Measurements from ENCODE around the gene MBOAT7.
"Not testable (repeated sequence)": the region's sequence is repeated elsewhere in the genome, so short reads cannot be mapped to it uniquely, and the experiment has no call there.

The MBOAT7 gene

DNA sequence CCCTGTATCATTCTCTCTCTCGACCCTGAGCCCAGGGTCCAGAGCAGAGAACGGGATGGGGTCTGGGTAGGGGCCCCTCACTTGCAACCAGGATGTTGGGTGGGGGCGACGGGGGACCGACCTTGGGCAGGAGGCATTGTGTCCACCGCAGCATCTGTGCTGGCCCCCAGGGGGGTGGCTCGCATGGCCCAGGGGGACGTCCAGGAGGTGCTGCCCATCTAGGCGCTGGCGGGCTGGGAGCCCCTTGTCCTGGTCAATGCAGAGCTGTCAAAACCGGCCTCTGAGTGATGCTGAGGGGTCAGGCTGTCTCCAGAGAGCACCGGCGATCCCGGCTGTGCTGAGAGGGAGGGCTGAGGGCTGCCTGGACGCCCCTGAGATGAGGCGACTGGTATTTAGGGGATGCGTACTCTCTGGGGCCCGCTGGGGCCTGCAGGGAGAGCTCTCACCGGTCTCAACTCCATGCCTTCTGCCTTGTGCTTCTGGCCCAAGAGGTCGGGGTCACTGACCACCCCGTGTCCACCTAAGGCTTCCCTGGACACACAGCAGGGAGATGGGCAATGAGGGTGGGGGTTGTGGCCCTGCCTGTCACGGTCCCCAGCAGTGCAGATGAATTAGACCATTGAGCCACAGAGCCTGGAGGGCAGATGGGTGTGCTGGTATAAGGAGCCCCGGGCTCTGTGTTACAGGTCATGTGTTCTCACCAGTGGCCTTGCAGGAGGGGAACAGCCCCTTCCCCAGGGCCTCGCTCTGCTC, 19.9 kb upstream of the MBOAT7 start:
- no peak for DNase-seq

DNA sequence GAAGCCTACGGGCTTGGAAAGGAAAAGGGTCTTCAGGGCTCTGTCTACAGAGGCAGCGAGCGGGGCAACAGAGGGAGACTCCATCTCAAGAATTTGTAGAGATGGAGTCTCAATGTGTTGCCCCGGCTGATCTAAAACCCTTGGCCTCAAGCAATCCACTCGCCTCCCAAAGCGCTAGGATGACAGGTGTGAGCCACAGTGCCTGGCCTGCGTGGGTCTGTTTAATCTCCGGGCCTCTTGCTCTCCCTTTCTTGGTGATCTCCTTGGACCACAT, 19.3 kb upstream of the MBOAT7 start:
- no peak for DNase-seq

DNA sequence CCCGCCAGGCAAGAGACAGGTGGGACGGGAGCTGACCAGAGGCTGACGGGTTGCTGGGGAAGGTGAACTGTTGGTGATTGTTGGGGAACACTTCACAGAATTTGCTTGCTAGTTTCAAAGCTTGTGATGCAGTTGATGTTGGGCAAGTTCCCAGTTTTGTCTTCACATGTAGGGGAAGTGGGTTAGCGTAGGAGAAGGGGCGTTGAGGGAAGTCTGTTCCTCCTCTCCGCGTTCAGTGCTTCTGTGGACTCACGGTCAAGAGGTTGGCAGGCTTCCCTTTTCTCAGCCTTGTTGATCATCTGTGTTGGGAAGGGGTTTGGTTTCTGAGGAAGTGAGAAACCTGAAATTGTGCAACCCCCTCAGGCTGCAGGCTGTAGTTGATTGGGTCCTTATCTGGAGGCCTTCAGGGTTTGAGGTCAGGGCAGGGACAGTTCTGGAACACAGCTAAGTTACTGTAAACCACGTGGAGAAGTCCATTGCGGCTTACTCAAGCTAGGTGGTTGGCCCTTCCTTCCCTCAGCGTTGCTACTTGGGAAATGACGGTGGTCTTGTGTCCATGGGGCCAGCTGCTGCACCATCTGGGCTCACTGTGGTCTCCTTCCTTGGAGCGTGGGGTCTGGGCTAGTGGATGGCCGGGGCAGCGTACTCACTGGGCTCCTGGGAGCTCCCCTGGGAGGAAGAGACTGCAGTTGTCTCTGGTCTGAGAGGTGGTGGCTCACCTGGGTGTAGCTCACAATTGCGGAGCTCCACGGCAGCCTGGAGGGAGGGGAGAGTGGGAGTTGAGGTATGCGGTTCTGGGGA, 18.8 kb upstream of the MBOAT7 start:
- no peak for DNase-seq

DNA sequence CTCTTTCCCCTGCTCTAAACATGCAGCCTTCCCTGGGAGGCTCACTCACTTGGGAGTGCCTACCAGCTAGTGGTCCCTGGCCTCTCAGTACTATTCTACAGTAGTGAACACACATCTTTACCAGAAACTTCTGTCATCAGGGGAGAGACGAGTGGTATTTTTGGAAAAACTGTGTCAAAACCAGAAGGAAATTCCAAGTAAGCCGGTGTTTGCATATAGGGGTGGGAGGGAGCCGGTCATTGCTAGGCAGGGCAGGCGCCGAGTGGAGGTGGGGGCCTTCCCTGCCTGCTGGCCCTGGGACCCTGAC, 18.2 kb upstream of the MBOAT7 start:
- no peak for DNase-seq

DNA sequence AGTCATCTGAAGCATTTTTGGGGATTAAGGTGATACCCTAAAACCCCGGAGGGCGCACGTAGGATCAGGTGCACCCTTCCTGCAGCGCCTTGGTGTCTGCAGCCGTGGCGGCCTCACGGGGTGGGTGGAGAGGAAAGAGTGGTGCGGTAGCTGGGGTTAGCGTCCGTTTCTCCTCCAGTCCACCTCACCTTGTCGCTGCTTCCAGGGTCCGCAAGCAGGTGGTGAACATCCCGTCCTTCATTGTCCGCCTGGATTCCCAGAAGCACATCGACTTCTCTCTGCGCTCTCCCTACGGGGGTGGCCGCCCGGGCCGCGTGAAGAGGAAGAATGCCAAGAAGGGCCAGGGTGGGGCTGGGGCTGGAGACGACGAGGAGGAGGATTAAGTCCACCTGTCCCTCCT, 17.8 kb upstream of the MBOAT7 start:
- DNase-seq, result not testable (repeated sequence)

DNA sequence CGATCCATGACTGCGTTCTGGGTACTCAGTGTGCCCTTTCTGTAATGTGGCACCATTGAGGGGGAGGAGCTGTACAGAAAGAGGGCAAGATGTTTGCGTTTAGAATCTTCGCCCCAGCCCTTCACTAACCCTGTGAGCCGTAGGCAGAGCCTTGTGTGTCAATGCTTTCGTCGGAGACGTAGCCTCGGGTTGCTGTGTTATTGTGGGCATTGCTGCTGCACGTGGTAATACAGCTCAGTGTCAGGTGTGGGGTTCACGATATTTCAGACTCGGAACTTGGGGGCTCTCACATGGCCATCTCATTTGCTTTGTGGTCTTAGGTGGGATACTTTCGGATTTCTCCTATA, 17.4 kb upstream of the MBOAT7 start:
- no peak for DNase-seq

DNA sequence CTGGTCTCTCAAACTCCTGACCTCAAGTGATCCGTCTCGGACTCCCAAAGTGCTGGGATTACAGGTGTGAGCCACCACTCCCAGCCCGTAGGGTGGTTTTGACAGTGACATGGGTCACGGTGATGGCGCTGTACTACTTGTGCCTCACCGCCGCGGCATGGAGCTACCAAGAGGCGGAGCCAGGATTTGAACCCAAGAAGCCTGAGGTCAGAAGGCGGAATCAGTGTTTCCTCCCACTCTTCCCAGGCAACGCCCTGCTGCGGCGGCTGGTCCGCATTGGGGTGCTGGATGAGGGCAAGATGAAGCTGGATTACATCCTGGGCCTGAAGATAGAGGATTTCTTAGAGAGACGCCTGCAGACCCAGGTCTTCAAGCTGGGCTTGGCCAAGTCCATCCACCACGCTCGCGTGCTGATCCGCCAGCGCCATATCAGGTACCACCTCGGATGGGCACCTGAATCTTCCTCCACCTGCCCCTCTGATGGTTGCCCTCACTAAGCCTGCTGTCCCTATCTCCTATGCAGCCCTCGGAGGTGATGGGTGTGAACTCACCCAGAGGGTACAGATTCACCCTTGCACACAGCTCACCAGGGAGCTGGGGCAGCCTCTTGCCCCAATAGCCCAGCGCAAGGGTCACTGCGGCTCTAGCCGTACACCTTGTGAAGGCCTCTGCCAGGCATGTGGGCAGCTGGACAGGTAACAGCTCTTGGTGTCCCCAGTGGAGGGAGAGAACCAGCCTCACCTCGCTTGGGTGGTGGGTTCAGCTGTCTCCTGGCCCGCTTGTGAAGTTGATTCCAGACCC, 16.9 kb upstream of the MBOAT7 start:
- no peak for DNase-seq

DNA sequence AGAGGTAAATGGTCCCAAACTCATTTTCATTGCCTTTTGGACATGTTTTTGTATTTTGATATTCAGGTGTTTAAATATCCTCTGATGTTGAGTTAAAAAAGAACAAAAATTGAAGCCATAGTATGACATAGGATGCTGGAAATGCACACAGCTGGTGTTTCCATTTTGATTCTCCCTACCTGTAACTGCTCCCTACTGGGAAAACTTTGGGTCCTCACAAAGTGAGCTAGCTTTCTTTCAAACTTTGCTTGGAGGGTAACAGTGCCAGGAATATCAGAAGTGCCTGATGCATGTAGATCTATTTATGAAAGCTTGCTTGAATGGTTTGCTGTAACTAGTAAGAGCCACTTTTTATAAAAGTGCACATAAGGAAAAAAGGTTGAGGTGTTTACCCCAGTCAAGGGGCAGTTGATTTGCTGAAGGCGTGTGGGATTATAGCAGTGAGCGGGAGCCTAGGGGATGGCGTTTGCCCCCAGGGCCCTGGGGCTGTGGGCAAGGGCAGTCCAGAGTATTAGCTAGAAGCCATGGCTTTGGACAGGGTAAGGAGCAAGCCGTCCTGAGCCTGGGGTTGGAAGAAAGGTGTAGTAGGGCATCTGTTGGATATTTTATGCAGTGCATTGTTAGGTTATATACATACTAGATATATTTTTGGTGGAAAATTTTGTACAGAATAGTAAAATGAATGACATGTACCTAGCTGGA, 15.5 kb upstream of the MBOAT7 start:
- no peak for DNase-seq

DNA sequence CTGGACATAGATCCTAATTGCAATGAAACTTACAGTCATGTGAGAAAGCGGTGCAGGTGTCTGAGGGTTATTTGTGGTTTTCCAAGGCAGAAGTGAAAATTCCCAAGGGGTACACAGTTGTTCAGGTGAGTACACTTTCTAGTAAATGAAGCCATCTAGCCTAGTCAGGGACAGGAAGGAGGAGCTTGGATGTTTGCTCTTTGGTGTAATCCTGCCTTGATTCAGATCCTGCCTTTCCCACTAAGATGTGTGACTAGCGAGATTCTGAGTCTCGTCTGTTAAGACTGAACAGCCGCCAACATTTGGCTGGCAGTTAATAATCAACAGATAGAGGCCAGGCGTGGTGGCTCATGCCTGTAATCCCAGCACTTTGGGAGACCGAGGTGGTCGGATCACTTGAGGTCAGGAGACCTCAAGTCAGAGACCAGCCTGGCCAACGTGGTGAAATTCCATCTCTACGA, 13.8 kb upstream of the MBOAT7 start:
- DNase-seq, result no peak

DNA sequence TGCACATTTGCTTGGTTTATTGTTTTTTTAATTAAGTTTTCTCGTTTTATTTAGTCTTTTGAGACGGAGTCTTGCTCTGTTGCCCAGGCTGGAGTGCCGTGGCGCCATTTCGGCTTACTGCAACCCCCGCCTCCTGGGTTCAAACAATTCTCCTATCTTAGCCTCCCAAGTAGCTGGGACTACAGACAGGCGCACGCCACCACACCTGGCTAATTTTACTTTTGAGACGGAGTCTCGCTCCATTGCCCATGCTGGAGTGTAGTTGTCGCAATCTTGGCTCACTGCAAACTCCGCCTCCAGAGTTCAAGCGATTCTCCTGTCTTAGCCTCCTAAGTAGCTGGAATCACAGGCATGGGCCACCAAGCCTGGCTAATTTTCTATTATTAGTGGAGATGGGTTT, 12.6 kb upstream of the MBOAT7 start:
- DNase-seq, result no peak

DNA sequence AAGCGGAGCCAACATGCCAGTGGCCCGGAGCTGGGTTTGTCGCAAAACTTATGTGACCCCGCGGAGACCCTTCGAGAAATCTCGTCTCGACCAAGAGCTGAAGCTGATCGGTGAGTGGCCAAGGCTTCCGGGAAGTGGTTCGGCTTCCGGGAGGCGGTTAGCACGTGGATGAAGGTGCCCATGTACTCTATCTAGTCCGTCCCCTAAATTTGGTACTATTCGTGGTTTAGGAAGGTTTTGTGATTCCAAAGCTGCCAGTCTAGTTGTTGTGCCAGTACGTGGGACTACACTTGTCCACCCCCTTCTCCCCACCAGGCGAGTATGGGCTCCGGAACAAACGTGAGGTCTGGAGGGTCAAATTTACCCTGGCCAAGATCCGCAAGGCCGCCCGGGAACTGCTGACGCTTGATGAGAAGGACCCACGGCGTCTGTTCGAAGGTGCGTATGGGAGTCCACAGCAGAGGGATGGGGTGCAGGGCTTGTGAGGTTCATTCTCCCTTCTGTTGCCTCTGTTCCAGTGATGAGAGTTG, 11.9 kb upstream of the MBOAT7 start:
- DNase-seq, result no peak

DNA sequence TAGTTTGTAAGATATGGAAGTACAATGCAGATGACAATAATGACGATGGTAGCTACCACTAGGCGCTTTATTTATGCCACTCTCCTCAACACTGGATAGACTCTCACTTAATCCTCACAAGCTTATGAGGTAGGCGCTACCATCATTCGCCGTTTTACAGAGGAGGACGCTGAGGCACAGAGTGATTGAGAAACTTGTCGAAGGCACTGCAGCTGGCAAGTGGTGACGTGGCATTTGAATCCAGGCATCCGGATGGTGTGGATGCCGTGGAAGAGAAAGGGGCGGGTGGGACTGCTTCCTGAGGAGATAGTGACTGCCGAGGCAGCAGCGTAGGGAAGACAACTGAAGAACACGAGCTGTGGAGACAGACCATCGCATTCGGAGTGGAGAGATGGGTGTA, 10.0 kb upstream of the MBOAT7 start:
- DNase-seq, result no peak

DNA sequence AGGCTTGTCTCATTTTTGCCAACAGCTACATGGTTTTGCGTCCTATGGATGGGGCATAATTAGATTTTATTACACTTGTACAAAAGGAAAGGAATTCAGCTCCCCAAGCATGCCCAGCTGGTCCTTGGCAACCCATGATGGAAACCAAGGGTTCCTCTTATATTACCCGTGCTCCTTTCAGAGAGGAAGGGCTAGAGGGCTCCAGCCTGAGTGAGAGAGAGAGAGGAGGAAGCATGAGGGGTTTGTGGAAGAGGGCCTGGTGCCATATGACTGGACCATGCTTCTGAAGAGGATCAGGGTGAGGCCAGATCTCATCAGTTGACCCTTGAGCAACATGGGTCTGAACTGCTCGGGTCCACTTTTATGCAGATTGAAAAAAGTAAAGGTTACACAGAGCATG, 7.7 kb upstream of the MBOAT7 start:
- DNase-seq, result no peak

DNA sequence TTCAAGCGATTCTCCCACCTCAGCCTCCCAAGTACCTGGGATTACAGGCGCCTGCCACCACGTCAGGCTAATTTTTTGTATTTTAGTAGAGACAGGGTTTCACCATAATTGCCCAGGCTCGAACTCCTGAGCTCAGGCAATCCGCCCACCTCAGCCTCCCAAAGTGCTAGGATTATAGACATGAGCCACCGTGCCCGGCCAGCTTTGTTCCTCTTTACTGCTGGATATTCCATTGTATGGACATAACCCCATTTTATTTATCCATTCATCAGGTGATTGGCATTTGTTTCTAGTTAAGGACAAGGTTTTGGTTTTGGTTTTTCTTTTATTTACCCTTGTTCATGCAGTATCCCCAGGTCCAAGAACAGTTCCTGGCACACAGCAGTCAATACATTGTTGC, 7.2 kb upstream of the MBOAT7 start:
- DNase-seq, result no peak

DNA sequence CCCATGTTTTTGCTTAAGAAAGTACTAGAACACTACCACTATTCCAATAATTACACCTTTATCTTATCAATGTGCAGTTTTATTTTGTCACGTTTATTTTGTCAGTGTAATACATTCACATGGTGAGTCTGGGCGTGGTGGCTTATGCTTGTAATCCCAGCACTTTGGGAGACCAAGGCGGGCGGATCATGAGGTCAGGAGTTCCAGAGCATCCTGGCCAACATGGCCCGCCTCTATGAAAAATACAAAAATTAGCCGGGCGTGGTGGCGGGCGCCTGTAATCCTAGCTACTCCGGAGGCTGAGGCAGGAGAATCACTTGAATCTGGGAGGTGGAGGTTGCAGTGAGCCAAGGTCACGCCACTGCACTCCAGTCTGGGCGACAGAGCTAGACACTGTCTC, 5.1 kb upstream of the MBOAT7 start:
- not testable (repeated sequence) for DNase-seq

DNA sequence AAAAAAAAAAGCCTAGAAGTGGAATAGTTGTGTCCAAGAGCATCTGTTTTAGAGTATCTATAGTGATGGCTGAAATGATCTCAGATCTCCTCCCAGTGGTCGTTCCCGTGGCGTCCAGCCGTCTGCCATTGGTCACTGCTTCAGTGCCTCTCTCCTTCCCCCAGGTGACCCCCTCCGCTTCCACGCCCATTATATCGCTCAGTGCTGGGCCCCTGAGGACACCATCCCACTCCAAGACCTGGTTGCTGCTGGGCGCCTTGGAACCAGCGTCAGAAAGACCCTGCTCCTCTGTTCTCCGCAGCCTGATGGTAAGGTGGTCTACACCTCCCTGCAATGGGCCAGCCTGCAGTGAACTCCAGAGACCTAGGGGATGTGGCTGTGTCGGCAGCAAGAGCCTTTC, 3.6 kb upstream of the MBOAT7 start:
- DNase-seq, result no peak

DNA sequence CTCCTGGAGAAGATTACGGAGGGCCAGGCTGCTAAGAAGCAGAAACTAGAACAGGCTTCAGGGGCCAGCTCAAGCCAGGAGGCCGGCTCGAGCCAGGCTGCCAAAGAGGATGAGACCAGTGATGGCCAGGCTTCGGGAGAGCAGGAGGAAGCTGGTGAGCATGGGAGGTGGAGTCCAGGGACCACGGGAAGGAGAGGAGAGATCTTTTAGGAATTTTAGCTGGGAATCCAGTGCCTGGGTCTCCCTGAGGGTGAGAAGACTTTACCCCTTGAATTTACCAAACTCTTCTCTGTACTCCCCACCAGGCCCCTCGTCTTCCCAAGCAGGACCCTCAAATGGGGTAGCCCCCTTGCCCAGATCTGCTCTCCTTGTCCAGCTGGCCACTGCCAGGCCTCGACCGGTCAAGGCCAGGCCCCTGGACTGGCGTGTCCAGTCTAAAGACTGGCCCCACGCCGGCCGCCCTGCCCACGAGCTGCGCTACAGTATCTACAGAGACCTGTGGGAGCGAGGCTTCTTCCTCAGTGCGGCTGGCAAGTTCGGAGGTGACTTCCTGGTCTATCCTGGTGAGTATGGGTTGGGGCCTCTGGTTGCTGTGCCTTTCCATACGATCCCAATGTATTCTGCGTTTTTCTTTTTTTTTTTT, 2.6 kb upstream of the MBOAT7 start:
- no peak for DNase-seq

DNA sequence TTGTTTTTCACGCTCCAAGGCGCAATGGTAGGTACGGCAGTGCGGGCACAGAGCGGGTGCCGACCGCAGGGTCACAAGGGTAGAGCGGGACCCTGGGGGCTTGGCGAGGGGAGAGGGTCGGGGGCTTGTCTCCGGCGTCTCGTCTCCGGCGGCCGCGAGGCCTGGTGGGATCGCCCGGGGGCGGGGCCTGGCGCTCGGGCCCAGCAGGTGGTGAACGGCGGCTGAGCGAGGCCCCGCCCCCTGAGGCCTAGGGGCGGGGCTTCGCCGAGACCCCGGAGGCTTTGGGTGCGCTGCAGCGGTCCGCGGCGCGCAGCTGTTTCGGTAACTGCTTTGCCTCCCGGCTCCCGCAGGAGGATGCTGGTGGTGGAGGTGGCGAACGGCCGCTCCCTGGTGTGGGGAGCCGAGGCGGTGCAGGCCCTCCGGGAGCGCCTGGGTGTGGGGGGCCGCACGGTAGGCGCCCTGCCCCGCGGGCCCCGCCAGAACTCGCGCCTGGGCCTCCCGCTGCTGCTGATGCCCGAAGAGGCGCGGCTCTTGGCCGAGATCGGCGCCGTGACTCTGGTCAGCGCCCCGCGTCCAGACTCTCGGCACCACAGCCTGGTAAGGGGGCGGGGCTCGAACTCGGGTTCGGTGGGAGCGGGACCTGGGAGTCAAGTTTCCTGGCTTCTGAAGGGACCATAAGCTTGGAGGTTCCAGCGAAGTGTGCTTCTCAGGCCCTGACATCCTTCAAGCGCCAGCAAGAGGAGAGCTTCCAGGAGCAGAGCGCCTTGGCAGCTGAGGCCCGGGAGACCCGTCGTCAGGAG, 1.8 kb upstream of the MBOAT7 start, which contains the start of gene TSEN34:
TSS of gene TSEN34 (plus strand) at position 298 of the 800 bp plus-strand sequence. CDS start at position 355, 57 bp downstream.
- peak; percentile 92 for DNase-seq

DNA sequence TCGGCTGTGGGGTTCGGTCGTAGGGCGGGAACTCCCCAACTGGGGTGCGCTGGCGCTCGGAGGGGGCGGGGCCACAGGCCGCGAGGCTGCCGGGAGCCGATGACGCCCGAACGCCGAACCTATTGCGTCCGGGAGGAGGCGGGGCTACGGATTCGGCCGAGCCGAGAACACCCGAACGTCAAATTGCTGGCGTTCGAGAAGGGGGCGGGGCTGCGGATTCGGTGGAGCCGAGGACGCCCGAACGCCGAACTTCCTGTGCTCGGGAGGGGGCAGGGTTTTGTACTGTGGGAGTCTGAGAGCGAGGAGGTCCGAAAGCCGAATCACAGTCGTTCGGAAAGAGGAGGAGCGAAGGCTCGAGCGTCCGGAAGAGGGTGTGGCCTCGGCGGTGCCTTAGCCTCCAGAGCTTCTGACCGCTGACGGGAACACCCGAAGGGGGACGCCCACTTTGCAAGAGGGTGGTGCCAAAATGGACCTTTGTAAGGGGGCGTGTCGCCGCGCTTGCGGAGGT, 1.2 kb upstream of the MBOAT7 start:
- DNase-seq, result peak; percentile 100

DNA sequence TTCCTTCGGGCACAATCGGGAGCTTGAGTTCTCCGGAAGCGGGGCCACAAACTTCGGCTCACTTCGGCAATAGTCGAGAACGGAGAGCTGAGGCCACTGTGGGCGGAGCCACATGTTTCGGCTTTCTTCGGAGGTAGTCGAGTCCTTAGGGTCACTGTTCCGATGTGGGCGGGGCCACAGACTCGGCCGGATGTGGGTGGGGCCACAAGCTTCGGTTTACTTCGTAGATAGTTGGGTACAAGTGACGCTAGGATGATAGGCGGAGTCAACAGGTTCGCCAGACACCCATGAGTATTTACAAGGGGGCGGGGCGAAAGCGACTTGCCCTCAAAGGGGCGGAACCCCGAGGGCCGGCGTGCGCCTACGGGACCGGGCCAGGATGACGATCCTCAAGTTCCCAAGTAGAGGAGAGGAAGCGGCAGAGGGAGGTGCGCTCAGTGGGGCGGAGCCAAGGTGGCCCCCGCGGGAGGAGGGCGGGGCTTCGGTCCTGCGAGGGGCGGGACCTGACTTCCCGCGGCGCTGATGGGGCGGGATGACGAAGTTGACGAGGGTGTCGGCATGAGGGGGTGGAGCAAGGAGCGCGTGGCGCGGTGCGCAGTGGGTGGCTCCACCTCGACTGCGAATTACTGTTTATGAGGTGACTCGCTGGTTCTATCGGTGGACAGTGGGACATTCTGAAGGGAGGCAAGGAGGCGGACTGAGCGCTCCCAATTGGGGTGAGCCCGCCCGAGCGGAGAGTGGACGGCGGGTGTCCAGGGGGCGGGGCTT, 539 bp upstream of the MBOAT7 start:
- peak; percentile 100 for DNase-seq
